NCI-H2196 (cell line): Measurements from ENCODE around the gene CISTR.
"Not testable (repeated sequence)": the region's sequence is repeated elsewhere in the genome, so short reads cannot be mapped to it uniquely, and the experiment has no call there.

ENCODE experiments used
- DNase-seq: peaks from one replicate; lab custom pipeline; 2025; ENCODE audit not compliant: unreplicated experiment; lab: John Stamatoyannopoulos, UW

The CISTR gene

DNA sequence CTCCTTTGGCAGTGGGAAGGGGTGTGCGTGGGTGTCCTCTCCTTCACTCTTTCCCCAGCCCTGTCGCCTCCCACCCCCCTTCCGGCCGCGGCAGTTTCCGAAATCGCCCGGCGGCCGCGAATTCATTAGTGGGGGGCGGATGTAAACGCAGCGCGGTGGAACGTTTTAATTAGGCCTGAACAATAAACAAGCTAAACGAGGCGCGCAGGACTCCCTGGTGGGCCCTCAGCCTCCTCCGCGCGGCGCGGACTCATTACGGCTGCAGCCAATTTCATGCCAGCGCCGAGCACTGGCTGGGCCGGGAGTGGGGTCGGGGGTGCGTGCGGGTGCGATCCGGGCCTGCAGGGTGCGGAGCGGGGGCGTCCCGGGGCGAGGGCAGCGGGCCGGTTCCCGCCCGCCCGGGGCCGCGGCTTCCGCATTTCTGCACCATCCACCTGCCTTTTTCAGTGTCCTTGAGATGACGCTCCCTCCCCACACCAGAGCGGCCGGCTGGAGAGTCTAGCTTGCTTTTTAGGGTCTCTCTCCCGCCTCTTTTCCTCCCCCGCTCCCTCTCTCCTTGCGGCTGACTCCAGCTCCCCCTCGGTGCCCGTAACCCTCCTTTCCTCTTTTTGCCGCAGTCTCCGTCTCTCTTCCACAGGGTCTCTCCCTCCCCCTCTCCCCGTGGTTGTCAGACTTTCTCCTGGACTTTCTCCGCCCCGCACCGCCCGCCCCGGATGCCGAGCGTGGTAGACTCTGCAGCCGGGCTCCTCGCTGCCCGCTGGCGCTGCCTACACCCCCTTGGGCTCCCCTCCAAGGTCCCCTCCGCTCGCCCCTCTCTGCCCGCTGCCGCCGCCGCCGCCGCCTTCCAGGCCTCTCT lies at the start of gene CISTR:
Gene CISTR (minus strand): TSS at position 644 of the 856 bp plus-strand sequence.
- no peak for DNase-seq

DNA sequence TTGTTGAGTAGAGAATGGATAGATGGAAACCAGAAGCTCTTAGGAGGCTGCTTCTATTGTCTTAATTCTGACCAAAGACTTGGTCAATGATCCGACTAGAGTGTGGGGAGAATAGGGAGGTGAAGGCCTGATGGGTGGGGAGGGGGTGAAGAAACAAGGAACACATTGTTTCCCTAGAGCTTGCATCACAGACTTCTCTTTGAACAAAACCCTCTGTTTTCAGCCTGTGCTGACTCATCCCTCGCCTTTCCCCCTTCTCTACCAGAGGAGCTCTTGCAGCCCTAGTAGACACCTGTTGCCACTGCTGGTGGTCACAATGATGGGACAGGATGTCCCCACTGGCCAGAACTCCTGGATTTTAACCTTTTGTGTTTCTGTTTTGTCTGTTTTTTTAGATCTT lies 46.8 kb upstream of the CISTR start:
- no peak for DNase-seq

DNA sequence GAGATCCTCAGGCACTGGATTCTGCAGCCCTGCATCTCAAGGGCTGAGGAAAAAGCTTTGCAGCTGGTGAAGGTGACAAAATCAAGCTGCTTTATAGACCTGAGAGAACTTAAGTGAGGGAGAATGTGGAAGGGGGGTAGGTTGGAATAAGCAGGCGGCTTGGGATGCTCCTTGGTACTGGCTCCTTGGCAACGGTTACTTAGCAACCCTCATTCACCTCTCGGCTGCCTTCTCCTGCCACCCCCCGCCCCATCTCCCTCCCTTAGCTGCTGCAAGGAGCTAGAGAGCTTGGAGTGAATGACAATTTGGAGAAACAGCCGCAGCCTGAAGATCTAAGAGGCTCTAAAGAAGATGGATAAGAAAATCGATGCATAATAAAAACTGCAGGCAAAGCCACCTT lies 44.1 kb upstream of the CISTR start:
- no peak for DNase-seq

DNA sequence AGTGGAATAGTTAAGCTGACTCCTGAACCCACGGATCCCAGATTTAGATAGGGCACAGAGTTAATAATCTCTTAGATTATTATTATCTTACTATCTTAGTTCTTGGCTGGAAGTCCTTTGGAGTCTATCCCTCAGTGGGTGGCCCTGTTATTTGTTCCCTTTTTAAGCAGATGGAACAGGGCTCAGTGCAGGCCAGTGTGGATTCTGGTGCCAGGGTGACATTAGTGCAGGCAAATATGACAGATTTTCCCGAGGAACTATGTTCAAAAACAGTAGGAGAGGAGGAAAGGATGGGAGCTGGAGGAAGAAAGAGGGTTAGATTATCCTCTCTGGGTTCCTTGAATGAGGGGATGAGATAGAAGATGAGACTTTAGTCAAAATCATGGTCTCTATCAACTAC lies 41.4 kb upstream of the CISTR start:
- no peak for DNase-seq

DNA sequence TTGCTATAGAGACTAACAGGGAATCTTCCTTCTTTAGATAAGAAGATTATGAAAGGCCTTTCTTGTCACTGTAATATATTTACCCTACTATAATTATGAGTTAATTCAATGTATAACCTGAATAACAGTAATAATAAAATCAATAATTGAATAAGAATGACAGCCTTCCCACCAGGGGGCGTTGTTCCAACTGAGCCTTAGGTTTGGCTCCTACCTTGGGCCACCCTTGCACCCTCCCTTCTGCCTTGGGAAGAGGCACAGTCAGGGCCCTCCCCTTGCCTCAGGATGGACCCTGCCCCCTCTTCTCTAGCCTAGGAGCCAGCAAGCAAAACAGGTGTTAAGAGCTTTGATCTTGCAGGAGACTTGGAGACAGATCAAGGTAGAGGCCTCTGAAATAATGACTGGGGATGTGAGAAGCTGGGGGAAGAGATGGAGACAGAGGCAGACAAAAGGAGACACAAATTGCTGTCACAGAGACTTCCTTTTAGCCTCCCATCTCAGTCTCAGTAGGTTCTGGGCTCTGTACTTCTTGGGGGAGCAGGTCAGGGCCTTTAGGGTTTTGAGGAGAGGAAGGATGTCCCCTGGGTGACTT lies 40.1 kb upstream of the CISTR start:
- no peak for DNase-seq

- DNase-seq: no peak
These were observed 37.8 kb upstream of the CISTR start for GRCh38 chr12:53789570-53789969.

DNA sequence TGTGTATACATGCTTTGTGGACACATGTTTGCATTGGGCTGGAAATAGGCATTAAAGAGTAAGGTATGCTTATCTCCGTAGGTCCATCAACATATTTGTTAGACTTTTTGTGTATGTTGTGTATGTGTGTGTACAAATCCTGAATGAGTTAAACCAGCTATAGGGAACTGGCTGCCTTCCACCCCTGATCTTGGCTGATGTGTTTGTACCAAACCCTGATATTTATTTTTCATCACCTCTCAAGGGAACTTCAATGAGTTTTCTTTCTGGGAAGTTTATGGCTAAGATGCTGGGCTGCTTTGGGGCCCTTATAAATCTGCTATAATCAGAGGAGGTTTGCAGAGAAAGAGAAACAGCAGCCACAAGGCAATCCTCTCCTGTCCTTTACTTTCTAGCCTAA lies 37.1 kb upstream of the CISTR start:
- DNase-seq: no peak

DNA sequence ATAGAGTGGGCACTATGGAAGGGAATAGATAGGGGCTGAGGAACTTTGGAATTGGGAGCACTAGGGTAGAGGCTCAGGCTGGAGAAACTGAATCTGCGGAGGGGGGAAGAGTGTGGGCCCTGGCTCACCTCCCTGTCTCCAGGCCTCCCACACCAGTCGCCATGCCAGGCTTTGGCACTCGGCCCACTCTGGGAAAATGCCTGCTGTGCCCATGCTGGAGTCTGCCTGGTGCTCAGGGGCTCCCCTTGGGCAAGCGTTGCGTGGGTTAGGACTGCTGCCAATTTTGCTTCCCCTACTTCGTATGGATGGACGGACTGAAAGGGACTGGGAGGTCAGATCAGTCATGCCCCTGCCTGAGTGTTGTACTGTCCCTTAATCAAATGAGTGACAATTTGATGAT lies 34.6 kb upstream of the CISTR start:
- DNase-seq: no peak

GRCh38 chr12:53785161-53785560 lies 33.4 kb upstream of the CISTR start:
- no peak for DNase-seq

DNA sequence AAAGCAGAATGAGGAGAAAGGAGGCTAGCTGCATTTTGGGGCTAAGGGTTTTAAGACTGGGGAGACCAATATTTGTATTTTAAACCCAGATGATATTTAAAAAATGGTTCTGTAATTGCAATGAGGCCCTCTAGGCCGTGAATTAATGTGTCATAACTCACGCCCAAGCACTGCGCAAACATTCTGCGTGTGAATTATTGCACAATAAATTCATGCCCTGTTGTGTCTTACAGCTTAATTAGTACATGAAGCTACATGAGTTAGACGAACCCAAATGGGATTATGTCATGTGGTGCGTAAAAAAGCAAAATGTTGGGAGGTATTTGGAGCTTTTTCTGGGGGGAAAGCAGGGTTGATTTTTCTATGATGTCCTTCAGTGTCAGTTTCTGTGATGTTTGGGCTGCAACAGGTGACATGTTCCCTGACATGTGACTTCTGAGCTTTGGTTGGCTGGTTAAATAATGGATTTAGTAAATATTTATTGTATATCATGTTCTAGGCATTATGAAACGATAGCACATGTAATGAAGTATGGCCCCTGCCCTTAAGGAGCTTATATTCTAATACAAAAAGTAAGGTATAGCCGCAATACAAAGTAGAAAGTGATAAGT lies 30.4 kb upstream of the CISTR start:
- DNase-seq: no peak

DNA sequence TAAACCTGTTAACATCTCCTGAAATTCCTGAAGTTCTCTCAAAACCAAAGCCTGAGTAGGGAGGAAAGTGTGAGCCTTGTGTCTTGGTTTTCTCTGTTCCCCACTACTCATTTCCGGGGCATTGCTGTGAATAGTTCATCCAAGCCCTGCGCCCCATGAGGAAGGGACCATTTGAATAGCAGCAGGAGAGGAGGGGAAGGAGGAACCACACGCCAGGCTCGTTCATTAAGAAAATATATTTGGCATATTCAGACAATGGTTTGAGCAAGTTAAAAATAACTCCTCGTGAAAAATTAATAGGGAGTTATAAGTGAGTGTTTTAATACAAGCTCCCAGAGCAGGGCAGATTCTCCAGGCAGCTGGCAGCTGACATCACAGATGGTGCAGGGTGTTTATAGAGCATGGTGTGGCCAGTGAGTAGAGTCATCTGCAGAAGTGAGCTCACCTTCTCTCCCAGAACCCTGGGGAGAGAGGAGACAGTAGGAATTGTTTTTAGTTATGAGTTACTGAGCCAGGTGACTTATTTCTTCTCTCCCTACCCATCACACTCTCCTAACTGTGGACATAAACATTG lies 29.5 kb upstream of the CISTR start:
- no peak for DNase-seq

DNA sequence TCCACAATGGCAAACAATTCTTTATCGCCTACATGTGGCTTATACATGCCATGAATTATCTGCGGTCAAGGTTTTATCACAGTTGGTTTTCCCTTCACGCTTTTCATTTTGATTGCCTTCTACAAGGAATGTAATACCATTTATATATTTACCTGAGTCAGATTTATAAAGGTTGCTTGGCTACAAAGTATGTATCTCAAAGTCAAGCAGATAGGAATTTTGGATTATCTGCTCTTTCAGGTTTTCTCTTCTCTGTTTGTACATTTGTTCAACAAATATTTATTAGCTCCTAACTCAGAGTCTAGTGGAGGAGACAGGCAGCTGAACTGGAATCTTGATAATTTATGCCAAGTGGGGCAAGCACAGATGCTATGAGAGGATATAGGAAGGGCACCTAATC lies 28.5 kb upstream of the CISTR start:
- DNase-seq: no peak

DNA sequence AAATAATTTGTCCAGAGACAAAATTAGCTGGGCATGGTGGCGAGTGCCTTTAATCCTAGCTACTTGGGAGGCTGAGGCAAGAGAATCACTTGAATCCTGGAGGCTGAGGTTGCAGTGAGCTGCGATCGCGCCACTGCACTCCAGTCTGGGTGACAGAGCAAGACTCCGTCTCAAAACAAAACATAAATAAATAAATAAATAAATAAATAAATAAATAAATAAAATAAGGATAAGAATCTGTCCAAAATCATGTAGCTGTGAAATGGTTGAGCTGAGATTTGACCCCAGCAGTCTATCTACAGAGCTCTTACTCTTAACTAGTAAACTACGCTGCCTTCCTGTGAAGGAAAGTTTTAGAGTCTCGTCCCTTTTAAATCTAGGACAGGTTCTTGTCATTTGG lies 27.9 kb upstream of the CISTR start:
- DNase-seq: not testable (repeated sequence)

GRCh38 chr12:53777936-53778644 lies 26.3 kb upstream of the CISTR start:
- DNase-seq: no peak

- no peak for DNase-seq
These were observed 25.6 kb upstream of the CISTR start for GRCh38 chr12:53777412-53777811.

DNA sequence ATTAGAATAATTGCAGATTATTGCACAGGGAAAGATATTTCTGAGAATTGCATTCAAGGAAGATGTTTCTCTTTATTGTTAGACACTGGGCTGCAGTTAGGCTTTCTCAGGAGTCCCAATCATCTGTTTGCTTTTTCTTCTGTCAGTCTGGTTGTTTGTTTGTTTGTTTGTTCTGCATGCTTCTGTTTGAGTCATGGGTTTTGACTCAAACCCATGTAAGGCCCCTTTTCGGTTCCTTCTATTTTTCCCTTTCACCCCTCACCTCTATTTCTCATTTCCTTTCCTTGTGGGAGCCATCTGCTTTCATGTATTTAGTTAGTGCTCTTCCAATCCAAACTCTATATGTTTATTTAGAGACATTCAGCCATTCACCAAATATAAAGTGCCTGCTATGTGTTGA lies 25.1 kb upstream of the CISTR start:
- DNase-seq: no peak

DNA sequence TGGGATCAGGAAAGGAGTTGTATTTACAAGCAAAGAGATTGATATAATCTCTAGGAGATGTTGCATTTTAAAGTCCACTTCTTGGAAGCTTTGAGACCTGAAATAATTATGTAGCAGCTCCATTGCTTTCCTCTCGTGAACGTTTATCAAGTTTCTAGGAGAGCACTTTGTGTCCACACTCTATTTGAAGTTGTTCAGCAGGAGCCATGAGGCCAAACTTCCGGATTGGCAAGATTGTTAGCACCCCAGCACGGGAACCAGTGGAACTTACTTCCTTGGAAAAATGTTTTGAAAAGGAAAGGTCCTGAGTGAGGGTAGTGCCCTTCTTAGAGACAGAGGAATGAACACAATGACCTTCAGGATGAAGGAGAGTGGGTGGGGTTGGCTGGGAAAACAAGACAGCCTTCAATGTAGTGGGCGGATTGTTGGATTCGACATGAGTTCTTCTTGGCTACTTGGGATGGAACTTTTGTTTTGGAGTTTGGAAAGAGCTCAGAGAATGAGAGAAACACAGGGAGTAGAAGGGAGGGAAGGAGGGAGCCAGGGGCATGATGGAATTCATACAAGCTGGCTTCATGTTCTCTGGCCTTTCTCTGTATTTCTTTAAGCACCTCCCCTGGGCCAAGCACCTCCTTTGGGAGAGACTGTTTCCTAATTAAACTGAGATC lies 23.8 kb upstream of the CISTR start:
- no peak for DNase-seq

- no peak for DNase-seq
These were observed 18.5 kb upstream of the CISTR start for GRCh38 chr12:53770281-53770680.

GRCh38 chr12:53768976-53769375 lies 17.2 kb upstream of the CISTR start:
- DNase-seq: no peak

DNA sequence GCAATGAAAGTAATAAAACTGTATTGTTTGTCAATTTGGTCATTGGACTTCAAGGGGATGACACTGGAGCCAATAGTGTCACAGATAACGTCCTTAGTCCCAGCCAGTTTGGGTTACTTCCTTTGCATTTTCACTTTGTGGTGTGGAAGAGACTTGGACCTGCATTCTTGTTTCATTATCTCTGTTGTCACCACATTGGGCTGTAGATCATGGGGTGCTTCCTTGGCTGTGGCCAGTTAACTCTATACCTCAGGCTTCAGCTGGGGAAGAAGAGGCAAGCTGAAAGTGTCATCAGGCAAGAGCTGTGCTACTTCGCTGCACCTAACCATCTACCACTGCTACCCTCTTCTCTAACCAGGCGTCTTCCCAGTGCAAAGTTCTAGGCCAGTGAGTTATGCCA lies 15.1 kb upstream of the CISTR start:
- DNase-seq: no peak

DNA sequence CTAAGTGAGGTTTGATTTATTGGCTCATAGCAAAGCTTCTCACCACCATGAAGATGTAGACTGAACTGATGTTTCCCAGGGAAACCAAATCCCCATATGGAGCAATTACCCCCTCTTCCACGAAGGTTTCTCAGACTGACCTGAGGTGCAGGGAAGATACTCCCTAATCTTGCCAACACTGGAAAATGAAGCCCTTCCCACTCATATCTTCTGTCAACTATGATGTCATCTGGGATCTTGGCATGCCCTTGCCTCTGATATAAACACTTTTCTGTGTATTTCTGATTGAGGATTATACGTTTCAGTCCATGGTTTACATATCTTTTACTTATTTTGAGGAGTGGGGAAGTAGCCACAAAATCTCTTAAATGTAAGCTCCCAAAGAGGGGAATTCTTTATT lies 14.1 kb upstream of the CISTR start:
- DNase-seq: no peak
